OCI-LY3 (cell line): ENCODE measurements around the gene VPS4B.
A peak's percentile ranks its signal among the peaks of the same experiment; 100 is the strongest.

ENCODE experiments used
- H2AFZ ChIP-seq: fragments of 200-600, 300-600 bp; shearing (Covaris generic); 2 replicates; pipeline ENCODE4 v1.6.0; 2014; ENCODE audit warnings: antibody characterized with exemption, low read depth, low read length
- H3K27ac ChIP-seq: fragments of 200-600, 300-600 bp; sonication (generic); 2 replicates; pipeline ENCODE4 v1.5.1; 2014; ENCODE audit warnings: mild to moderate bottlenecking, low read length, moderate library complexity, mixed read lengths
- H3K27me3 ChIP-seq: fragments of 200-600, 300-600 bp; sonication (generic); 2 replicates; pipeline ENCODE4 v1.6.1; 2014; ENCODE audit warnings: low read depth, low read length, mixed read lengths
- H3K36me3 ChIP-seq: fragments of 200-600, 300-600 bp; sonication (generic); replicated peaks from 2 replicates; pipeline ENCODE3; 2014; ENCODE audit warnings: low read depth, low read length, mixed read lengths
- H3K4me1 ChIP-seq: fragments of 300-600, 200-600 bp; sonication (generic); 2 replicates; pipeline ENCODE4 v1.6.1; 2014; ENCODE audit warnings: low read length, mixed read lengths
- H3K4me2 ChIP-seq: fragments of 200-600, 300-600 bp; sonication (generic); 2 replicates; pipeline ENCODE4 v1.6.1; 2014; ENCODE audit warnings: low read length, mixed read lengths
- H3K4me3 ChIP-seq: fragments of 300-600, 200-600 bp; sonication (generic); 2 replicates; pipeline ENCODE4 v1.5.1; 2014; ENCODE audit warnings: antibody characterized with exemption, mild to moderate bottlenecking, low read length, moderate library complexity
- H3K79me2 ChIP-seq: fragments of 300-600, 200-600 bp; shearing (Covaris generic); 2 replicates; pipeline ENCODE4 v1.6.1; 2014; ENCODE audit warnings: mild to moderate bottlenecking, low read length, mixed read lengths
- H3K9ac ChIP-seq: fragments of 300-600, 200-600 bp; shearing (Covaris generic); 2 replicates; pipeline ENCODE4 v1.6.0; 2014; ENCODE audit warnings: mild to moderate bottlenecking, low read length, moderate library complexity
- H3K9me3 ChIP-seq: fragments of 200-600, 300-600 bp; shearing (Covaris generic); 2 replicates; pipeline ENCODE4 v1.6.1; 2014; ENCODE audit warnings: low read length, mixed read lengths; ENCODE audit not compliant: insufficient read depth
- H4K20me1 ChIP-seq: fragments of 200-600, 300-600 bp; sonication (generic); 2 replicates; pipeline ENCODE4 v1.6.1; 2016; ENCODE audit warnings: low read length, mixed read lengths; ENCODE audit not compliant: insufficient read depth
- EZH2phosphoT487 ChIP-seq: fragments of 200-600 bp; shearing (Covaris generic); IDR thresholded peaks from 2 replicates; pipeline ENCODE4 v1.6.1; 2018; ENCODE audit warnings: antibody characterized with exemption, mixed run types, low read depth
- TF ChIP-seq, protein P1 (sequence below): fragments of 200-600, 300-600 bp; sonication (generic); IDR thresholded peaks from 2 replicates; pipeline ENCODE4 v1.5.1; 2014; ENCODE audit warnings: antibody characterized with exemption, low read length, low read depth

VPS4B gene

DNA sequence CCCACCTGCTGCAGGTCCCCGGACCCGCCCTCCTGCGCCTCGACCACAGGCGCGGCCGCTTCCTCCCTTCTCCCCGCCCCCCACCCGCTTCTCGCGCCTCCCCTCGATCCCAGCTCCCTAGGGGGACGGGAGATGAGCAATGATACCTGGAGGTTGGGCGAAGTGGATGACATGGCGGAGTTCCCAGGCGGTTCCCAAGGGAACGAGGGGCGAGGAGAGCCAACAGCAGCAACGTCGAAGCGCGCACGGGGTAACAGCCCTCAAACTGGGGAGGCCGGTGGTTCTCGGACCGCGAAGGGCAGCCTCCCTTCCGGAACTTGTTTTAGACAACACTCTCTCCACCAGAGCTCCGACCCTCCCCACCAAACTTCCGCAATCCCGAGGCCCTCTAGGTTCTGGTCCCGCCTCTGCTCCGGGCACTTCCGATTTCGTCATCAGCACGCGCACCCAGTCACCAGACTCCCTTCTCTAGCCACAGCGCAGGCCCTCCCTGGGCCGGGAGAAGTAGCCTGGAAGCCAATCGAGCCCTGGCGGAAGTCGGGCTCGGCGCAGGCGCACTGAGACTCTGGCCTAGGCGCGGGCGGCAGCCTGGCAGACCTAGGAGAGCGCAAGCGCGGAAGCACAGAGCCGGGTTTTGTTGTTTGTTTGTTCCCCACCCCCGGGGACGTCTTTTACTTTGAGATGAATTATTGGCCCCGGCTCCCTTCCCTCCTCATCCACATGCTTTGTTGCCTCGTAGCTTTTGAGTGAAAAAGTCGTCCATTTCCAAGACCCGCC lies at the start of gene VPS4B:
Gene VPS4B (minus strand): TSS at position 390 of the 777 bp plus-strand sequence. CDS start 217 bp downstream, at position 173.
- Histone ChIP-seq H3K9ac (peak within 1 kb of the TSS; percentile 96), H3K4me1 (peaks cover 13% of the 10 kb centered on the region), H3K27me3 (no peaks in the 10 kb centered on the region), H3K27ac (peak within 1 kb of the TSS; percentile 72), H3K79me2 (peaks cover 53% of the 10 kb centered on the region), H3K4me2 (peak within 1 kb of the TSS; percentile 91), H4K20me1 (peaks cover 5% of the 10 kb centered on the region; the same call in 1 of the 2 replicates), H3K4me3 (peak within 1 kb of the TSS; percentile 88), H3K9me3 (no peaks in the 10 kb centered on the region), H3K36me3 (peaks cover 14% of the 10 kb centered on the region), H2AFZ (peak within 1 kb of the TSS; percentile 95)
- TF ChIP-seq, protein P1, sequence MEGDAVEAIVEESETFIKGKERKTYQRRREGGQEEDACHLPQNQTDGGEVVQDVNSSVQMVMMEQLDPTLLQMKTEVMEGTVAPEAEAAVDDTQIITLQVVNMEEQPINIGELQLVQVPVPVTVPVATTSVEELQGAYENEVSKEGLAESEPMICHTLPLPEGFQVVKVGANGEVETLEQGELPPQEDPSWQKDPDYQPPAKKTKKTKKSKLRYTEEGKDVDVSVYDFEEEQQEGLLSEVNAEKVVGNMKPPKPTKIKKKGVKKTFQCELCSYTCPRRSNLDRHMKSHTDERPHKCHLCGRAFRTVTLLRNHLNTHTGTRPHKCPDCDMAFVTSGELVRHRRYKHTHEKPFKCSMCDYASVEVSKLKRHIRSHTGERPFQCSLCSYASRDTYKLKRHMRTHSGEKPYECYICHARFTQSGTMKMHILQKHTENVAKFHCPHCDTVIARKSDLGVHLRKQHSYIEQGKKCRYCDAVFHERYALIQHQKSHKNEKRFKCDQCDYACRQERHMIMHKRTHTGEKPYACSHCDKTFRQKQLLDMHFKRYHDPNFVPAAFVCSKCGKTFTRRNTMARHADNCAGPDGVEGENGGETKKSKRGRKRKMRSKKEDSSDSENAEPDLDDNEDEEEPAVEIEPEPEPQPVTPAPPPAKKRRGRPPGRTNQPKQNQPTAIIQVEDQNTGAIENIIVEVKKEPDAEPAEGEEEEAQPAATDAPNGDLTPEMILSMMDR = no peak
- no peak for TF ChIP-seq EZH2phosphoT487

DNA sequence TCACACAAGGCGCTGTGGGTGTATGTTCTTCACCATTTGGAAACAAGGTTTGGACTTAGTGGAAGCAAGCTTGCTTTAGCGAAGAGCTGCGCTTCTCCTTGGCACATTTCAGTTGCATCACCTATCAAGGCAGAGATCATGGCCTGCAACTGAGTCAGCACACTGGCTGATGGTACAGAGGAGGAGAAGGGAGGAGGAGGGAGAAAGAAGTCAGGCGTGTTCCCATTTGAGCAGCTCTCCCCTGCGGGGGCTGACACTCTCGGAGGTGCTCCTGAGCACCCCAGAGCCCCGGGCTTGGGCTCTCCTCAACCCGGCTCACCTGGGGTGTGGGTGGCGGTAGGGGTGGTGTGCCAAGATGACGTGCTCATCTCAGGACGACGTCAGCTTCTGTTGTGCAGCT lies 48.5 kb upstream of the VPS4B start:
- no peak for TF ChIP-seq EZH2phosphoT487
- TF ChIP-seq, protein P1 = no peak
- Histone ChIP-seq H3K9me3 (no peaks in the 10 kb centered on the region), H3K4me3 (no peak overlapping the region), H2AFZ (no peak overlapping the region), H3K9ac (no peak overlapping the region), H3K36me3 (no peaks in the 10 kb centered on the region), H3K79me2 (no peaks in the 10 kb centered on the region), H3K27me3 (peaks cover 19% of the 10 kb centered on the region), H3K4me2 (no peak overlapping the region), H3K4me1 (no peaks in the 10 kb centered on the region), H4K20me1 (no peaks in the 10 kb centered on the region), H3K27ac (no peak overlapping the region)

DNA sequence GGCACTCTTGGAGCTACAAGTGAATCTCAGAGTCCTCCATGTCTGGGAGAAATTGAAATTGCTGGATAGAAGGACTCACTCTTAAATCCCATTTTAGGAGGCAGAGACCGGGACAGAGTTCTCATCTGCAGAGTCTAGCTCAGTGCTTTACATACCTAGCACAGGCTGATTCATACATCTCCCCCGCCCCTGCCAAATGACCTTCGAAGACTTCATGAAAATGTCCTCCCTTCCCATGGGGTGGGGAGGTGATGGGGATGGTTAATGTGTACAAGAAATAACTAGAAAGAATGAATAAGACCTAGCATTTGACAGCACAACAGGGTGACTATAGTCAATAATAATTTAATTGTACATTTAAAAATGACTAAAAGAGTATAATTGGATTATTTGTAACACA lies 46.3 kb upstream of the VPS4B start:
- Histone ChIP-seq H3K9ac (no peak overlapping the region), H3K4me1 (no peaks in the 10 kb centered on the region), H3K27ac (no peak overlapping the region), H3K79me2 (no peaks in the 10 kb centered on the region), H3K9me3 (no peaks in the 10 kb centered on the region), H3K4me3 (no peak overlapping the region), H3K36me3 (no peaks in the 10 kb centered on the region), H2AFZ (no peak overlapping the region), H4K20me1 (no peaks in the 10 kb centered on the region), H3K27me3 (peaks cover 10% of the 10 kb centered on the region), H3K4me2 (no peak overlapping the region)
- TF ChIP-seq, protein P1 = no peak
- TF ChIP-seq EZH2phosphoT487 = no peak

DNA sequence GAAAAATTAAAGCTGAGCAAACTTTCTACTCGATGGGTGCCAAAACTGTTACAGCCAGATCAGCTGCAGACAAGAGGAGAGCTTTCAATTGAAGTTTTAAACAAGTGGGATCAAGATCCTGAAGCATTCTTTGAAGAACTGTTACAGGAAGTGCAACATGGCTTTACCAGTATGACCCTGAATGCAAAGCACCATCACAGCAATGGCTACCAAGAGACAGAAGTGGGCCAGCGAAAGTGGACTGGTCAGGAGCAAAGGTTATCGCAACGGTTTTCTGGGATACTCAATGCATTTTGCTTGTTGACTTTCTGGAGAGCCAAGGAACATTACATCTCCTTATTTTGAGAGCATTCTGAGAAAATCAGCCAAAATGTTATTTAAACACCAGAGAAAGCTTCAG lies 45.4 kb upstream of the VPS4B start:
- Histone ChIP-seq H3K36me3 (no peaks in the 10 kb centered on the region), H3K4me1 (no peaks in the 10 kb centered on the region), H3K4me2 (no peak overlapping the region), H3K9ac (no peak overlapping the region), H3K9me3 (no peaks in the 10 kb centered on the region), H3K79me2 (no peaks in the 10 kb centered on the region), H4K20me1 (no peaks in the 10 kb centered on the region), H2AFZ (no peak overlapping the region), H3K27ac (no peak overlapping the region), H3K4me3 (no peak overlapping the region), H3K27me3 (peaks cover 10% of the 10 kb centered on the region)
- TF ChIP-seq EZH2phosphoT487 = no peak
- TF ChIP-seq, protein P1 = no peak
